Lower lobe of right lung (tissue), 2 donors: ENCODE results near the gene SHISAL1. TPM values are rescaled to one million over a fixed set of nuclear protein-coding genes. Genes with fewer than 3 reads are reported as not detected.
"Not testable (repeated sequence)": the region's sequence is repeated elsewhere in the genome, so short reads cannot be mapped to it uniquely, and the experiment has no call there.

Experiments used
- ATAC-seq, 2 donors: fragments of 200-7000 bp; cut with Tn5 transposase; one replicate each; pipeline ENCODE4 v1.9.1; 2020 to 2022; ENCODE audit warnings: mild to moderate bottlenecking in 2 of 2, moderate library complexity in 2 of 2
- DNase-seq: peaks from one replicate; pipeline ENCODE4 v3.0.0-alpha.2; 2020
- H3K27ac ChIP-seq: fragments of 200-600 bp; one replicate; pipeline ENCODE4 v1.8.0; 2022
- H3K27me3 ChIP-seq: fragments of 200-600 bp; one replicate; pipeline ENCODE4 v1.8.0; 2022; ENCODE audit warnings: low read depth
- H3K36me3 ChIP-seq: fragments of 200-600 bp; one replicate; pipeline ENCODE4 v1.8.0; 2022; ENCODE audit warnings: mild to moderate bottlenecking
- H3K4me1 ChIP-seq: fragments of 200-600 bp; one replicate; pipeline ENCODE4 v1.8.0; 2022
- H3K4me3 ChIP-seq: fragments of 200-600 bp; one replicate; pipeline ENCODE4 v1.8.0; 2022; ENCODE audit warnings: mild to moderate bottlenecking
- H3K9me3 ChIP-seq: fragments of 200-600 bp; one replicate; pipeline ENCODE4 v1.8.0; 2022
- intact Hi-C: fragments of 100-400 bp; cut with DNase I; formaldehyde crosslinking; loops from one replicate; pipeline ENCODE4 v1.11.0; 2022
- total RNA-seq: library from RNA; stranded (reverse); fragmentation: NEBNext Ultra II Directional; extraction: Animal tissue kit (Norgen Biotek cat#: 25700); gene quantifications from one replicate; pipeline ENCODE4 v1.2.1, GENCODE V29; 2021
- TF ChIP-seq, protein P1 (sequence below): fragments of 200-600 bp; IDR thresholded peaks from one replicate; pipeline ENCODE4 v1.8.0; 2022; ENCODE audit warnings: antibody characterized with exemption, mild to moderate bottlenecking
- donor health status: DM: no; HTN: yes; CAD: no; lungs with severe emphysema.

The SHISAL1 gene
- total RNA-seq, 1 donor from 2014 or later, result 0.32 TPM

DNA sequence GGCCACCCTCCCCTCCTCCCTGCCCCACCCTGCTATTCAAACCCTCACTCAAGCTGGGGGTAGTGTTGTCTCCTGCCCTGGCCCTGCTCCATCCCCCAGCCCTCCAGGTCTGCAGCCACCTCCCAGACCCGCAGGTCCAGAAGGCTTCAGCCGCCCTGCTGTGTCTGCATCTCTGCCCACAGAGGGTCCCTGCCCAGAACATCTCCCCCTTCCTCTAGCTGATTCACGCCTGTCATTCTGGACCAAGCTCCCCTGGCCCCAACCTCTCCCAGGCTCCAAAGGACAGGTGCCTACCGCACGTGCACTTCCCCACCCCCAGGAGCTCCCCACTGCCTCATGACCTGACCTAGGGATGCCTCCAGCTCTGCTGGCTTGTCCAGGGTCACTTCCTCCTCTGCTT, 16.0 kb upstream of the SHISAL1 start:
- TF ChIP-seq, protein P1, sequence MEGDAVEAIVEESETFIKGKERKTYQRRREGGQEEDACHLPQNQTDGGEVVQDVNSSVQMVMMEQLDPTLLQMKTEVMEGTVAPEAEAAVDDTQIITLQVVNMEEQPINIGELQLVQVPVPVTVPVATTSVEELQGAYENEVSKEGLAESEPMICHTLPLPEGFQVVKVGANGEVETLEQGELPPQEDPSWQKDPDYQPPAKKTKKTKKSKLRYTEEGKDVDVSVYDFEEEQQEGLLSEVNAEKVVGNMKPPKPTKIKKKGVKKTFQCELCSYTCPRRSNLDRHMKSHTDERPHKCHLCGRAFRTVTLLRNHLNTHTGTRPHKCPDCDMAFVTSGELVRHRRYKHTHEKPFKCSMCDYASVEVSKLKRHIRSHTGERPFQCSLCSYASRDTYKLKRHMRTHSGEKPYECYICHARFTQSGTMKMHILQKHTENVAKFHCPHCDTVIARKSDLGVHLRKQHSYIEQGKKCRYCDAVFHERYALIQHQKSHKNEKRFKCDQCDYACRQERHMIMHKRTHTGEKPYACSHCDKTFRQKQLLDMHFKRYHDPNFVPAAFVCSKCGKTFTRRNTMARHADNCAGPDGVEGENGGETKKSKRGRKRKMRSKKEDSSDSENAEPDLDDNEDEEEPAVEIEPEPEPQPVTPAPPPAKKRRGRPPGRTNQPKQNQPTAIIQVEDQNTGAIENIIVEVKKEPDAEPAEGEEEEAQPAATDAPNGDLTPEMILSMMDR, result no peak
- Histone ChIP-seq H3K27me3 (peaks cover 51% of the 10 kb centered on the region), H3K4me1 (peaks cover 16% of the 10 kb centered on the region), H3K9me3 (no peaks in the 10 kb centered on the region), H3K4me3 (no peak overlapping the region), H3K27ac (no peak overlapping the region), H3K36me3 (no peaks in the 10 kb centered on the region)
- DNase-seq (no peak), ATAC-seq (no peak)
- intact Hi-C loops, result no loop called here

DNA sequence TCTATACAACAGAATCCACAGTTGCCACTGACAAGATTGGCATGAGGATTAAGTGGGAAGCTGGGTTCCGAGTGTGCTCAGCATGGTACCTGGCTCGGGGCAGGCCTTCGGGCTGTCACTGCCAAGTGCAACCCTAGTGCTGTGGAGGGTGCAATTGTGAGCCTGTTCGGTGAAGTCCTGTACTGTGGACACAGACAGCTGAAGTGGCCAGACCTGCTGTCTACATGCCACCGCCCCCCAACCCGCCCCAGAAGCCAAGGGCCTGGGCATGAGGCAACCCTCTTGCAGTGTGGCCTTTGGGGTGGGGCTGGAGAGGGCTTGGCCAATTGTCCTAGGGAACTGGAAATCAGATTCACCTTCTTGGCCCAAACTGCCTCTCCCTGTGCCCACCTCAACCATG, 15.6 kb upstream of the SHISAL1 start:
- no peak overlapping the region for H3K27ac ChIP-seq
- H3K4me3 ChIP-seq, result no peak overlapping the region
- peaks cover 16% of the 10 kb centered on the region for H3K4me1 ChIP-seq
- TF ChIP-seq, protein P1, result no peak
- H3K27me3 ChIP-seq, result peaks cover 47% of the 10 kb centered on the region
- no peaks in the 10 kb centered on the region for H3K9me3 ChIP-seq
- ATAC-seq, result peak in 1 of 2 donors; percentile 71
- no peaks in the 10 kb centered on the region for H3K36me3 ChIP-seq
- intact Hi-C loops, result no loop called here
- DNase-seq, result peak; percentile 59

DNA sequence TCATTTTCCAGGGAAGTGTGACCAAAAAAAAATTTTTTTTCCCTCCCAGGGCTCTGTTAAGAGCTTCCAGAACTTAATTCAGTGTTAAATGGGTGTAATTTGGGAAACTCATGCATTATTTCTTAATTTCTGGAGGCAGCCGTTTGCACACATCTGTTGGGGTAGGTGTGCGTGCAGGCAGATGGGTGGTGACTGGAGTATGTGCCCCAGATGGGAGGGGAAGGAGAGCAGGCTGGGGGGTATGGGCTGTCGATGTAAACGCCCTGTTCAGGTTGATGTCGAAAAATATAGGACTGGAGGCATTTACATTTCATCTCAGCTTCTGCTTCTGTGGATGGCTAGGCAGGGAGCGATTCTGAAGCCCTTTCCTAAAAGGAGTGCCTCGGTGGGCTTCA, 13.7 kb upstream of the SHISAL1 start:
- H3K27ac ChIP-seq, result no peak overlapping the region
- peaks cover 16% of the 10 kb centered on the region for H3K4me1 ChIP-seq
- peak overlapping the region; percentile 62 for H3K4me3 ChIP-seq
- TF ChIP-seq, protein P1, result no peak
- H3K9me3 ChIP-seq, result no peaks in the 10 kb centered on the region
- DNase-seq (no peak), ATAC-seq (no peak)
- H3K27me3 ChIP-seq, result peaks cover 33% of the 10 kb centered on the region
- H3K36me3 ChIP-seq, result no peaks in the 10 kb centered on the region
- intact Hi-C loops, result no loop called here

DNA sequence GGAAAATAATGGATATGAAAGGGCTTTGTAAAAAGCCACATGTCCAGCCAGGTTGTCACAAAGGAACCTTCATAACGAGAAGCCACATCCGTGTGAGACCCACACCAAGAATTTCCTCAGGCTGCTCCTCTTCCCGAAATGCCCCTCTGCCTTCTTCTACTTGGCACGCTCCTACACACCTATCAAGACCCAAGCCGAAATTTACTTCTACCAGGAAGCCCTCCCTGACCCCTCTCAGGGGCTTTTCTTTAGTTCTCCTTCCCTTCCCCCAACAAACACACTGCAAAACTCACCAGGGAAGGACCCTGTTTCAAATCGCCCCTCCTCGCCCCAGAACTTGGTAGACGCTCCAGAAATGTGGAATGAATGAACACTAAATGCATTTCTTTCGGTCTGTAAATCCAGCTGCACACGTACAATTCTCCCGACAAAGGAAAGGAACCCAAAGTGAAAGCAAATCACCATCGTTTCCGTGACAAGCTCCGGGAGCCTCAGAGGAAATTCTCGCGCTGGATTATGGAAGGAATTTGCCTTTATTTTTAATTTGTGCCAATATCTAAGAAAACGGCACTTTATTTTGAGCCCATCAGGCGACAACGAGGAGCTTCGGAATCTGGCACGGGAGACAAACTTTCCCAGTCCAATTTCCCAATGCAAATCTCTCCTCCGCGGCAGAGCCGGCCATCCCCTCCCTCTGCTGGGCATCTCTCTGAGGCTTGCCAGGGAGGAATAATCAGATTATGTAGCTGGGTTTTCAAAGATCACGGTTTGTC, 13.2 kb upstream of the SHISAL1 start:
- Histone ChIP-seq H3K9me3 (no peaks in the 10 kb centered on the region), H3K36me3 (no peaks in the 10 kb centered on the region), H3K4me1 (peaks cover 16% of the 10 kb centered on the region), H3K27me3 (peaks cover 30% of the 10 kb centered on the region), H3K4me3 (peak overlapping the region; percentile 62), H3K27ac (no peak overlapping the region)
- intact Hi-C loops, result no loop called here
- ATAC-seq, result no peak
- DNase-seq, result no peak
- TF ChIP-seq, protein P1, result peak; percentile 12

DNA sequence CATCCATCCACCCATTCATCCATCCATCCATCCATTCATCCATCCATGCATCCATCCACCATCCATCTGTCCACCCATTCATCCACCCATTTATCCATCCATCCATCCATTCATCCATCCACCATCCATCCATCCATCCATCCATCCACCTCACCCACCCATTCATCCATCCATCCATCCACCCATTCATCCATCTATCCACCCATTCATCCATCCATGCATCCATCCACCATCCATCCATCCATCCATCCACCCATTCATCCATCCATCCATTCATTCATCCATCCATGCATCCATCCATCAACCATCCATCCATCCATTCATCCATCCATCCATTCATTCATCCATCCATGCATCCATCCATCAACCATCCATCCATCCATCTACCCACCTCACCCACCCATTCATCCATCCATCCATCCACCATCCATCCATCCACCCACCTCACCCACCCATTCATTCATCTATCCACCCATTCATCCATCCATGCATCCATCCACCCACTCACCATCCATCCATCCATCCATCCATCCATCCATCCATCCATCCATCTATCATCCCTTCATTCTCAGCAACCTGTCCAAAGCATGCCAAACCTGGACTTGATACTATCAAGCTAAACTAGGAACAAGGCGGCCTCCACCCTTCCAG, 10.5 kb upstream of the SHISAL1 start:
- H3K27me3 ChIP-seq, H3K9me3 ChIP-seq, H3K4me3 ChIP-seq, DNase-seq, H3K36me3 ChIP-seq, ATAC-seq, H3K4me1 ChIP-seq, intact Hi-C loops, H3K27ac ChIP-seq: not testable (repeated sequence)

DNA sequence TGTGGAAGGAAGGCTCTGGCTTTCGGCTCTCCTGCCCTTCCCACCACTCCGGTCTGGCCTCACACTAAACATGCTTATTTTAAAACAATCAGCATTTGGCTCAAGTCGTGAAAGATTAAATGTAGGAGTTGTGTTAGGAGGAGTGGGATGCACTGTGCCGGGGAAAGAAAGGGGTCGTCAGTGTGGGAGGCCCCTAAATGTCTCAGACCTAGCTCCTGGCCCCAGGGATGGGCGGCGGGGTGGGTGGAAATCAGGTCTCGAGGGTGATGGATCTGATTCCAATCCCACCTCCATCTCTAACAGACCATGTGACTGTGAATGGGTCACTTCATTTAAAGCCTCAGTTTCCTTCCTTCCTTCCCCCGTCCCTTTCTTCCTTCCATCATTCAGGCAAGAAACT, 6.9 kb upstream of the SHISAL1 start:
- TF ChIP-seq, protein P1, result no peak
- Histone ChIP-seq H3K27me3 (no peaks in the 10 kb centered on the region), H3K9me3 (no peaks in the 10 kb centered on the region), H3K36me3 (no peaks in the 10 kb centered on the region), H3K27ac (no peak overlapping the region), H3K4me3 (no peak overlapping the region), H3K4me1 (no peaks in the 10 kb centered on the region)
- ATAC-seq (no peak), DNase-seq (no peak)
- intact Hi-C loops, result no loop called here
